ENCODE results near the gene FEZF1.

FEZF1 gene

GRCh38 chr7:122261016-122261415 lies 43.5 kb downstream of the FEZF1 start:
- no peak overlapping the region for H3K4me3 ChIP-seq (ENCODE audit: low read depth in 1 of 2, low read length in 2 of 2)
- H3K36me3 ChIP-seq (ENCODE audit: control insufficient read depth in 1 of 2, insufficient read depth in 2 of 2, low read length in 2 of 2): no peaks in the 10 kb centered on the region

GRCh38 chr7:122260336-122260735 lies 44.2 kb downstream of the FEZF1 start:
- H3K4me1 ChIP-seq (ENCODE audit: control insufficient read depth in 1 of 2, insufficient read depth in 2 of 2, low read length in 2 of 2): no peaks in the 10 kb centered on the region
- H3K27ac ChIP-seq (ENCODE audit: low read length): no peak overlapping the region
- H3K4me3 ChIP-seq (ENCODE audit: low read depth in 1 of 2, low read length in 2 of 2): no peak overlapping the region

More at GRCh38 chr7:122261016-122261415, 43.5 kb downstream of the FEZF1 start:
- H3K27ac ChIP-seq (ENCODE audit: low read length): no peak overlapping the region
- H3K27me3 ChIP-seq (ENCODE audit: low read depth, low read length): peaks cover 5% of the 10 kb centered on the region
- no peaks in the 10 kb centered on the region for H3K4me1 ChIP-seq (ENCODE audit: control insufficient read depth in 1 of 2, insufficient read depth in 2 of 2, low read length in 2 of 2)
- H3K9me3 ChIP-seq (ENCODE audit: control insufficient read depth in 1 of 2, low read length in 2 of 2): no peaks in the 10 kb centered on the region

GRCh38 chr7:122258971-122259370 lies 45.6 kb downstream of the FEZF1 start:
- no peak overlapping the region for H3K4me3 ChIP-seq (ENCODE audit: low read depth in 1 of 2, low read length in 2 of 2)
- no peaks in the 10 kb centered on the region for H3K4me1 ChIP-seq (ENCODE audit: control insufficient read depth in 1 of 2, insufficient read depth in 2 of 2, low read length in 2 of 2)
- no peak overlapping the region for H3K27ac ChIP-seq (ENCODE audit: low read length)
- no peaks in the 10 kb centered on the region for H3K9me3 ChIP-seq (ENCODE audit: control insufficient read depth in 1 of 2, low read length in 2 of 2)
- peaks cover 5% of the 10 kb centered on the region for H3K27me3 ChIP-seq (ENCODE audit: low read depth, low read length)
- no peaks in the 10 kb centered on the region for H3K36me3 ChIP-seq (ENCODE audit: control insufficient read depth in 1 of 2, insufficient read depth in 2 of 2, low read length in 2 of 2)

More at GRCh38 chr7:122260336-122260735, 44.2 kb downstream of the FEZF1 start:
- H3K9me3 ChIP-seq (ENCODE audit: control insufficient read depth in 1 of 2, low read length in 2 of 2): no peaks in the 10 kb centered on the region
- peaks cover 5% of the 10 kb centered on the region for H3K27me3 ChIP-seq (ENCODE audit: low read depth, low read length)
- no peaks in the 10 kb centered on the region for H3K36me3 ChIP-seq (ENCODE audit: control insufficient read depth in 1 of 2, insufficient read depth in 2 of 2, low read length in 2 of 2)

- no peaks in the 10 kb centered on the region for H3K36me3 ChIP-seq (ENCODE audit: control insufficient read depth in 1 of 2, insufficient read depth in 2 of 2, low read length in 2 of 2)
- no peak overlapping the region for H3K27ac ChIP-seq (ENCODE audit: low read length)
- H3K4me1 ChIP-seq (ENCODE audit: control insufficient read depth in 1 of 2, insufficient read depth in 2 of 2, low read length in 2 of 2): no peaks in the 10 kb centered on the region
- H3K9me3 ChIP-seq (ENCODE audit: control insufficient read depth in 1 of 2, low read length in 2 of 2): no peaks in the 10 kb centered on the region
- H3K27me3 ChIP-seq (ENCODE audit: low read depth, low read length): peaks cover 5% of the 10 kb centered on the region
- H3K4me3 ChIP-seq (ENCODE audit: low read depth in 1 of 2, low read length in 2 of 2): no peak overlapping the region
Measured at GRCh38 chr7:122257056-122257455, 47.5 kb downstream of the FEZF1 start.

- Histone ChIP-seq H3K9me3 (ENCODE audit: control insufficient read depth in 1 of 2, low read length in 2 of 2) (no peaks in the 10 kb centered on the region), H3K36me3 (ENCODE audit: control insufficient read depth in 1 of 2, insufficient read depth in 2 of 2, low read length in 2 of 2) (no peaks in the 10 kb centered on the region), H3K27ac (ENCODE audit: low read length) (no peak overlapping the region), H3K27me3 (ENCODE audit: low read depth, low read length) (peaks cover 5% of the 10 kb centered on the region), H3K4me3 (ENCODE audit: low read depth in 1 of 2, low read length in 2 of 2) (no peak overlapping the region), H3K4me1 (ENCODE audit: control insufficient read depth in 1 of 2, insufficient read depth in 2 of 2, low read length in 2 of 2) (no peaks in the 10 kb centered on the region)
Measured at GRCh38 chr7:122256046-122256445, 48.5 kb downstream of the FEZF1 start.

GRCh38 chr7:122255454-122255853 lies 49.1 kb downstream of the FEZF1 start:
- H3K27ac ChIP-seq (ENCODE audit: low read length): no peak overlapping the region
- H3K27me3 ChIP-seq (ENCODE audit: low read depth, low read length): peaks cover 3% of the 10 kb centered on the region
- H3K36me3 ChIP-seq (ENCODE audit: control insufficient read depth in 1 of 2, insufficient read depth in 2 of 2, low read length in 2 of 2): no peaks in the 10 kb centered on the region
- no peak overlapping the region for H3K4me3 ChIP-seq (ENCODE audit: low read depth in 1 of 2, low read length in 2 of 2)
- H3K9me3 ChIP-seq (ENCODE audit: control insufficient read depth in 1 of 2, low read length in 2 of 2): no peaks in the 10 kb centered on the region
- H3K4me1 ChIP-seq (ENCODE audit: control insufficient read depth in 1 of 2, insufficient read depth in 2 of 2, low read length in 2 of 2): no peaks in the 10 kb centered on the region
